ENCODE data around the gene RFFL. TPM values are rescaled to one million over a fixed set of nuclear protein-coding genes. Genes with fewer than 3 reads are reported as not detected.
"Not testable (repeated sequence)": the region's sequence is repeated elsewhere in the genome, so short reads cannot be mapped to it uniquely, and the experiment has no call there.

The RFFL gene
- total and polyA plus RNA-seq, 3 donors from 2014 or later: 42.0 to 68.6 (median 46.3) TPM

- intact Hi-C loops (cut with DNase I; ENCODE audit: low total_unique reads): no loop called here
- no peaks in the 10 kb centered on the region for H3K36me3 ChIP-seq (ENCODE audit: low read depth, missing control alignments)
These were observed 37.5 kb upstream of the RFFL start for GRCh38 chr17:35101036-35101435.

GRCh38 chr17:35099908-35100307 is 36.4 kb upstream of the RFFL start:
- intact Hi-C loops (cut with DNase I; ENCODE audit: low total_unique reads): no loop called here
- Histone ChIP-seq H3K27ac (no peak overlapping the region), H3K36me3 (ENCODE audit: low read depth, missing control alignments) (no peaks in the 10 kb centered on the region), H3K27me3 (no peaks in the 10 kb centered on the region), H3K4me1 (no peaks in the 10 kb centered on the region), H3K9me3 (no peaks in the 10 kb centered on the region), H3K4me3 (no peak overlapping the region)
- no peak for DNase-seq
- 92 to 100% methylated on average over 3 of the region's 3 CpGs for WGBS, 2 donors
- TF ChIP-seq, protein P1, sequence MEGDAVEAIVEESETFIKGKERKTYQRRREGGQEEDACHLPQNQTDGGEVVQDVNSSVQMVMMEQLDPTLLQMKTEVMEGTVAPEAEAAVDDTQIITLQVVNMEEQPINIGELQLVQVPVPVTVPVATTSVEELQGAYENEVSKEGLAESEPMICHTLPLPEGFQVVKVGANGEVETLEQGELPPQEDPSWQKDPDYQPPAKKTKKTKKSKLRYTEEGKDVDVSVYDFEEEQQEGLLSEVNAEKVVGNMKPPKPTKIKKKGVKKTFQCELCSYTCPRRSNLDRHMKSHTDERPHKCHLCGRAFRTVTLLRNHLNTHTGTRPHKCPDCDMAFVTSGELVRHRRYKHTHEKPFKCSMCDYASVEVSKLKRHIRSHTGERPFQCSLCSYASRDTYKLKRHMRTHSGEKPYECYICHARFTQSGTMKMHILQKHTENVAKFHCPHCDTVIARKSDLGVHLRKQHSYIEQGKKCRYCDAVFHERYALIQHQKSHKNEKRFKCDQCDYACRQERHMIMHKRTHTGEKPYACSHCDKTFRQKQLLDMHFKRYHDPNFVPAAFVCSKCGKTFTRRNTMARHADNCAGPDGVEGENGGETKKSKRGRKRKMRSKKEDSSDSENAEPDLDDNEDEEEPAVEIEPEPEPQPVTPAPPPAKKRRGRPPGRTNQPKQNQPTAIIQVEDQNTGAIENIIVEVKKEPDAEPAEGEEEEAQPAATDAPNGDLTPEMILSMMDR (IDR thresholded peaks at IDR 0.05): no peak
- no peak for TF ChIP-seq POLR2A (IDR thresholded peaks at IDR 0.05)

More at GRCh38 chr17:35101036-35101435, 37.5 kb upstream of the RFFL start:
- 96 to 97% methylated on average over 6 to 14 of the region's 14 CpGs for WGBS, 2 donors
- H3K9me3 ChIP-seq: no peaks in the 10 kb centered on the region
- no peaks in the 10 kb centered on the region for H3K27me3 ChIP-seq
- no peak for TF ChIP-seq POLR2A (IDR thresholded peaks at IDR 0.05)
- TF ChIP-seq, protein P1 (IDR thresholded peaks at IDR 0.05): no peak
- no peak overlapping the region for H3K27ac ChIP-seq
- no peak overlapping the region for H3K4me3 ChIP-seq
- no peaks in the 10 kb centered on the region for H3K4me1 ChIP-seq
- DNase-seq: no peak

DNA sequence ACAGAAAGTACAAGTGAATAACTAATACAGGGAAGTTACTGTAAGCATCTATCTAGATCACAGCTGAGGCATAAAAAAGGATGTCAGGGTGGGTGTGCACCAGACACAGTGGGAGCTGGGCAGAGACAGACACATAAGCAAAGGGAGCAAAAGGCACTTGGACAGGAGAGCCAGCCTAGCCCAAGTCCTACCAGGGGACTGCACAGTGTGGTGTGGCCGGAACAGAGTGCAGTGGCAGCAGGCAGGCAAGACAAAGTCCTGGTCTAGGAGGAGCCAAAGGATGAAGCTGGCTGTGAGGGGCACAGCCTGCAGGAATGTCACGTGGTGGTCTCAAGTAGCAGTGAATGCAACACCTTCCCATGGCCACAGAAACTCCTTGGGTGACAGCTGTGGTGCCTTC is 34.3 kb upstream of the RFFL start:
- no peak for DNase-seq
- Histone ChIP-seq H3K27ac (no peak overlapping the region), H3K4me3 (no peak overlapping the region), H3K9me3 (no peaks in the 10 kb centered on the region), H3K36me3 (ENCODE audit: low read depth, missing control alignments) (no peaks in the 10 kb centered on the region), H3K4me1 (no peaks in the 10 kb centered on the region), H3K27me3 (no peaks in the 10 kb centered on the region)
- 85 to 89% methylated on average over 2 of the region's 2 CpGs for WGBS, 2 donors
- TF ChIP-seq, protein P1 (IDR thresholded peaks at IDR 0.05): no peak
- no peak for TF ChIP-seq POLR2A (IDR thresholded peaks at IDR 0.05)
- intact Hi-C loops (cut with DNase I; ENCODE audit: low total_unique reads): no loop called here

DNA sequence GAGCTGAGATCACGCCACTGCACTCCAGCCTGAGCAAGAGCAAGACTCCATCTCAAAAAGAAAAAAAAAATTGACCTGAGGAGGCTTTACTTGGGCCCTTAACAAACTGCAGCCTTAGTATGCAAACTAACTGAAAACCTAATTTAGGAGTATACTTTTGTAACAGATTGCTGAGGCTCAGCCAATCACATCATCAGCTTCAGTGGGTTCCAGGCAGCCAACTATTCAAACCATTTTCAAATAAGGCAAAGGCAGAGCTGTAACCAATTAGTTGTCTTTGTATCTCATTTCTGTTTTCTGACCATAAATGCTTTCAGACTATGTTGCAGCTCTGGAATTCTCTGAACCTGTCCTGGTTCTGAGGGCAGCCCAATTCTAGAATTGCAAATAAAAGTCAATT is 32.2 kb upstream of the RFFL start:
- Histone ChIP-seq H3K4me1 (no peaks in the 10 kb centered on the region), H3K27me3 (no peaks in the 10 kb centered on the region), H3K4me3 (no peak overlapping the region), H3K9me3 (no peaks in the 10 kb centered on the region), H3K27ac (no peak overlapping the region), H3K36me3 (ENCODE audit: low read depth, missing control alignments) (no peaks in the 10 kb centered on the region)
- intact Hi-C loops (cut with DNase I; ENCODE audit: low total_unique reads): no loop called here
- TF ChIP-seq, protein P1 (IDR thresholded peaks at IDR 0.05): no peak
- no peak for TF ChIP-seq POLR2A (IDR thresholded peaks at IDR 0.05)
- DNase-seq: no peak
- WGBS, 2 donors: 85 to 88% methylated on average over 1 of the region's 1 CpG

GRCh38 chr17:35094902-35095301 is 31.4 kb upstream of the RFFL start:
- Histone ChIP-seq H3K4me3 (no peak overlapping the region), H3K9me3 (no peaks in the 10 kb centered on the region), H3K36me3 (ENCODE audit: low read depth, missing control alignments) (no peaks in the 10 kb centered on the region), H3K27ac (no peak overlapping the region), H3K27me3 (no peaks in the 10 kb centered on the region), H3K4me1 (no peaks in the 10 kb centered on the region)
- TF ChIP-seq, protein P1 (IDR thresholded peaks at IDR 0.05): no peak
- TF ChIP-seq POLR2A (IDR thresholded peaks at IDR 0.05): no peak
- DNase-seq: no peak
- 74 to 84% methylated on average over 2 of the region's 2 CpGs for WGBS, 2 donors
- intact Hi-C loops (cut with DNase I; ENCODE audit: low total_unique reads): no loop called here

- H3K36me3 ChIP-seq (ENCODE audit: low read depth, missing control alignments); intact Hi-C loops (cut with DNase I; ENCODE audit: low total_unique reads); H3K27me3 ChIP-seq; H3K9me3 ChIP-seq; H3K4me3 ChIP-seq; H3K27ac ChIP-seq; DNase-seq: not testable (repeated sequence)
- peaks cover 11% of the 10 kb centered on the region for H3K4me1 ChIP-seq
- WGBS, 2 donors: 72 to 81% methylated on average over 11 of the region's 11 CpGs
These were observed 27.2 kb upstream of the RFFL start for GRCh38 chr17:35090707-35091106.
